ENCODE results near the gene VASH1. TPM values are rescaled to one million over a fixed set of nuclear protein-coding genes. Genes with fewer than 3 reads are reported as not detected.

Gene VASH1
- polyA plus RNA-seq, 1 of the 3 experiments (the other 2 are of a cell fraction) = 4.9 TPM

DNA sequence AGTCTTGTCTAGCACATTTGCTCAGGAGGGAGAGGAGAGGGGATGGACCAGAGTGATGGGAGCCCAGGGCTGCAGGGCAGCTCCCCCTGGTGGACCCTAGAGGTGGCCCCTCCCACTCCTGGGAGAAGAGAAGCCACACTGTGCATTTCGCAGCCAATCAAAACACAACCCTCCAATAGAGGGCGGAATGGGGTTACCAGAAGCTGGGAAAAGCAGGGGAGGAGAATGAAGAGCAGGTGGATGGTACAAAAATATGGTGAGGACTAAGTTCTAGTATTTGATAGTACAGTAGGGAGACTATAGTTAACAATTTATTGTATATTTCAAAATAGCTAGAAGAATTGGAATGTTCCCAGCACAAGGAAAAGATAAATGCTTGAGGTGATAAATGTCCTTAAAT lies 23.6 kb downstream of the VASH1 start:
- Histone ChIP-seq H3K36me3 (replicated peaks in 1 of 2; ENCODE audit: control insufficient read depth in 1 of 2, insufficient read depth in 2 of 2, low read length in 1 of 2) (peaks cover 0 to 46% of the 10 kb centered on the region in 2 experiments), H2AFZ (ENCODE audit: low read depth) (no peak overlapping the region), H3K4me3 (ENCODE audit: low read depth in 2 of 2, low read length in 1 of 2) (peak overlapping the region in 1 of 2 experiments; percentile 33; a peak in 1 of 4 replicates), H3K4me2 (no peak overlapping the region), H4K20me1 (ENCODE audit: insufficient read depth) (no peaks in the 10 kb centered on the region), H3K4me1 (ENCODE audit: control insufficient read depth in 1 of 2, insufficient read depth in 2 of 2, low read depth in 1 of 2, low read length in 1 of 2) (peaks cover 14 to 30% of the 10 kb centered on the region in 2 experiments; a peak in 2 of 4 replicates), H3K9me3 (no peaks in the 10 kb centered on the region), H3K9ac (no peak overlapping the region), H3F3A (replicated peaks; ENCODE audit: insufficient read depth) (no peaks in the 10 kb centered on the region), H3K9me2 (no peaks in the 10 kb centered on the region), H3K27ac (ENCODE audit: low read depth in 2 of 2, low read length in 1 of 2) (no peak overlapping the region), H3K79me2 (ENCODE audit: insufficient read depth) (no peaks in the 10 kb centered on the region), H3K27me3 (ENCODE audit: insufficient read depth) (no peaks in the 10 kb centered on the region)
- 45% methylated on average over 2 of the region's 2 CpGs for WGBS (ENCODE audit: low lambda C conversion rate)
- ChIA-PET CTCF (interaction anchor here (0.6 to 7.7 kb wide), 32 partner anchors 8 to 434 kb away, joined by 3 to 147 read pairs (median 5); partner anchors contain the start of genes ANGEL1 and VASH1), POLR2A (interaction anchor here (1.1 to 1.3 kb wide), 2 partner anchors 28 to 75 kb away, joined by 3 to 4 read pairs; partner anchors contain the start of gene ANGEL1)
- peak; percentile 92 for DNase-seq
- no peak for TF ChIP-seq NRF1 (IDR thresholded peaks at IDR 0.05; ENCODE audit: low read depth, low read length)
- TF ChIP-seq, protein P1, sequence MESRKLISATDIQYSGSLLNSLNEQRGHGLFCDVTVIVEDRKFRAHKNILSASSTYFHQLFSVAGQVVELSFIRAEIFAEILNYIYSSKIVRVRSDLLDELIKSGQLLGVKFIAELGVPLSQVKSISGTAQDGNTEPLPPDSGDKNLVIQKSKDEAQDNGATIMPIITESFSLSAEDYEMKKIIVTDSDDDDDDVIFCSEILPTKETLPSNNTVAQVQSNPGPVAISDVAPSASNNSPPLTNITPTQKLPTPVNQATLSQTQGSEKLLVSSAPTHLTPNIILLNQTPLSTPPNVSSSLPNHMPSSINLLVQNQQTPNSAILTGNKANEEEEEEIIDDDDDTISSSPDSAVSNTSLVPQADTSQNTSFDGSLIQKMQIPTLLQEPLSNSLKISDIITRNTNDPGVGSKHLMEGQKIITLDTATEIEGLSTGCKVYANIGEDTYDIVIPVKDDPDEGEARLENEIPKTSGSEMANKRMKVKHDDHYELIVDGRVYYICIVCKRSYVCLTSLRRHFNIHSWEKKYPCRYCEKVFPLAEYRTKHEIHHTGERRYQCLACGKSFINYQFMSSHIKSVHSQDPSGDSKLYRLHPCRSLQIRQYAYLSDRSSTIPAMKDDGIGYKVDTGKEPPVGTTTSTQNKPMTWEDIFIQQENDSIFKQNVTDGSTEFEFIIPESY (IDR thresholded peaks at IDR 0.05; ENCODE audit: borderline replicate concordance, low read depth) = no peak
- no peak for TF ChIP-seq ELF1 (IDR thresholded peaks at IDR 0.05)
- TF ChIP-seq SMC3 (IDR thresholded peaks at IDR 0.05; ENCODE audit: low read depth, low read length) = peak; percentile 85
- TF ChIP-seq RCOR1 (IDR thresholded peaks at IDR 0.05; ENCODE audit: low read length) = no peak
- TF ChIP-seq RXRA (IDR thresholded peaks at IDR 0.05; ENCODE audit: borderline replicate concordance, low read depth) = no peak
- no peak for TF ChIP-seq MXI1 (IDR thresholded peaks at IDR 0.05; ENCODE audit: low read depth, low read length)
- TF ChIP-seq RAD21 (IDR thresholded peaks at IDR 0.05; ENCODE audit: low read length) = peak; percentile 78
- TF ChIP-seq, protein P2, sequence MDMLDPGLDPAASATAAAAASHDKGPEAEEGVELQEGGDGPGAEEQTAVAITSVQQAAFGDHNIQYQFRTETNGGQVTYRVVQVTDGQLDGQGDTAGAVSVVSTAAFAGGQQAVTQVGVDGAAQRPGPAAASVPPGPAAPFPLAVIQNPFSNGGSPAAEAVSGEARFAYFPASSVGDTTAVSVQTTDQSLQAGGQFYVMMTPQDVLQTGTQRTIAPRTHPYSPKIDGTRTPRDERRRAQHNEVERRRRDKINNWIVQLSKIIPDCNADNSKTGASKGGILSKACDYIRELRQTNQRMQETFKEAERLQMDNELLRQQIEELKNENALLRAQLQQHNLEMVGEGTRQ (IDR thresholded peaks at IDR 0.05; ENCODE audit: borderline replicate concordance, low read depth, low read length) = no peak
- no peak for TF ChIP-seq JUND (IDR thresholded peaks at IDR 0.05)
- no peak; a peak in 1 of 4 replicates for TF ChIP-seq EP300 (IDR thresholded peaks at IDR 0.05; ENCODE audit: borderline replicate concordance in 1 of 2, low read depth in 1 of 2, low read length in 1 of 2)
- TF ChIP-seq FOSL2 (IDR thresholded peaks at IDR 0.05; ENCODE audit: borderline replicate concordance, low read depth) = no peak
- TF ChIP-seq RFX5 (IDR thresholded peaks at IDR 0.05; ENCODE audit: low read length) = peak; percentile 45; the same call in 1 of the 2 replicates
- TF ChIP-seq GATA2 (CRISPR knock-in tag; IDR thresholded peaks at IDR 0.05) = no peak
- TF ChIP-seq EZH2phosphoT487 (IDR thresholded peaks at IDR 0.05; ENCODE audit: borderline replicate concordance, low read depth) = no peak
- no peak for TF ChIP-seq TAF1 (IDR thresholded peaks at IDR 0.05; ENCODE audit: borderline replicate concordance, low read depth, low read length)
- no peak for TF ChIP-seq CHD2 (IDR thresholded peaks at IDR 0.05; ENCODE audit: low read length, partially characterized antibody)
- TF ChIP-seq GABPA (IDR thresholded peaks at IDR 0.05; ENCODE audit: low read depth) = no peak
- TF ChIP-seq FOXM1 (IDR thresholded peaks at IDR 0.05; ENCODE audit: low read depth) = no peak
- TF ChIP-seq MEF2A (IDR thresholded peaks at IDR 0.05; ENCODE audit: borderline replicate concordance, low read depth) = no peak
- TF ChIP-seq, protein P3, sequence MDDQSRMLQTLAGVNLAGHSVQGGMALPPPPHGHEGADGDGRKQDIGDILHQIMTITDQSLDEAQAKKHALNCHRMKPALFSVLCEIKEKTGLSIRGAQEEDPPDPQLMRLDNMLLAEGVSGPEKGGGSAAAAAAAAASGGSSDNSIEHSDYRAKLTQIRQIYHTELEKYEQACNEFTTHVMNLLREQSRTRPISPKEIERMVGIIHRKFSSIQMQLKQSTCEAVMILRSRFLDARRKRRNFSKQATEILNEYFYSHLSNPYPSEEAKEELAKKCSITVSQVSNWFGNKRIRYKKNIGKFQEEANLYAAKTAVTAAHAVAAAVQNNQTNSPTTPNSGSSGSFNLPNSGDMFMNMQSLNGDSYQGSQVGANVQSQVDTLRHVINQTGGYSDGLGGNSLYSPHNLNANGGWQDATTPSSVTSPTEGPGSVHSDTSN (IDR thresholded peaks at IDR 0.05) = 0 out of 2 replicates have a peak, but pooled peaks have one; percentile 25
- no peak for TF ChIP-seq TCF12 (IDR thresholded peaks at IDR 0.05)
- no peak for TF ChIP-seq TEAD4 (IDR thresholded peaks at IDR 0.05; ENCODE audit: borderline replicate concordance, insufficient read depth)
- TF ChIP-seq, protein P4, sequence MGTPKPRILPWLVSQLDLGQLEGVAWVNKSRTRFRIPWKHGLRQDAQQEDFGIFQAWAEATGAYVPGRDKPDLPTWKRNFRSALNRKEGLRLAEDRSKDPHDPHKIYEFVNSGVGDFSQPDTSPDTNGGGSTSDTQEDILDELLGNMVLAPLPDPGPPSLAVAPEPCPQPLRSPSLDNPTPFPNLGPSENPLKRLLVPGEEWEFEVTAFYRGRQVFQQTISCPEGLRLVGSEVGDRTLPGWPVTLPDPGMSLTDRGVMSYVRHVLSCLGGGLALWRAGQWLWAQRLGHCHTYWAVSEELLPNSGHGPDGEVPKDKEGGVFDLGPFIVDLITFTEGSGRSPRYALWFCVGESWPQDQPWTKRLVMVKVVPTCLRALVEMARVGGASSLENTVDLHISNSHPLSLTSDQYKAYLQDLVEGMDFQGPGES (IDR thresholded peaks at IDR 0.05; ENCODE audit: low read depth, low read length) = no peak
- TF ChIP-seq, protein P5, sequence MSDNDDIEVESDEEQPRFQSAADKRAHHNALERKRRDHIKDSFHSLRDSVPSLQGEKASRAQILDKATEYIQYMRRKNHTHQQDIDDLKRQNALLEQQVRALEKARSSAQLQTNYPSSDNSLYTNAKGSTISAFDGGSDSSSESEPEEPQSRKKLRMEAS (IDR thresholded peaks at IDR 0.05; ENCODE audit: low read depth) = no peak
- TF ChIP-seq, protein P6, sequence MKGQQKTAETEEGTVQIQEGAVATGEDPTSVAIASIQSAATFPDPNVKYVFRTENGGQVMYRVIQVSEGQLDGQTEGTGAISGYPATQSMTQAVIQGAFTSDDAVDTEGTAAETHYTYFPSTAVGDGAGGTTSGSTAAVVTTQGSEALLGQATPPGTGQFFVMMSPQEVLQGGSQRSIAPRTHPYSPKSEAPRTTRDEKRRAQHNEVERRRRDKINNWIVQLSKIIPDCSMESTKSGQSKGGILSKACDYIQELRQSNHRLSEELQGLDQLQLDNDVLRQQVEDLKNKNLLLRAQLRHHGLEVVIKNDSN (IDR thresholded peaks at IDR 0.05; ENCODE audit: borderline replicate concordance, low read depth) = no peak
- no peak for TF ChIP-seq POLR2AphosphoS5 (IDR thresholded peaks at IDR 0.05; ENCODE audit: low read depth, low read length)

All from SK-N-SH (cell line).